HG03457 (cell line): ENCODE results near the gene EFNA4.
"Not testable (repeated sequence)": the region's sequence is repeated elsewhere in the genome, so short reads cannot be mapped to it uniquely, and the experiment has no call there.

Experiments
- ATAC-seq: cut with Tn5 transposase; IDR thresholded peaks from one replicate; pipeline ENCODE4 v1.9.1; 2021; ENCODE audit warnings: moderate number of reproducible peaks; ENCODE audit not compliant: unreplicated experiment

EFNA4 gene

GRCh38 chr1:155116113-155116764, 52.7 kb downstream of the EFNA4 start:
- ATAC-seq = no peak

- no peak for ATAC-seq
Observed at GRCh38 chr1:155117610-155118009, 54.1 kb downstream of the EFNA4 start.

- ATAC-seq = not testable (repeated sequence)
Observed at GRCh38 chr1:155118090-155118489, 54.5 kb downstream of the EFNA4 start.
